ENCODE results near the gene NAA10.

- no peak for TF ChIP-seq CTCF (IDR thresholded peaks at IDR 0.05)
- TF ChIP-seq POLR2A (IDR thresholded peaks at IDR 0.05) = no peak
Measured at GRCh38 chrX:153884590-153884989, 50.2 kb downstream of the NAA10 start.
